HCT116 (cell line): Measurements from ENCODE around the gene TMEM214. TPM values are rescaled to one million over a fixed set of nuclear protein-coding genes. Genes with fewer than 3 reads are reported as not detected.

Source experiments
- ATAC-seq: fragments of 200-7000 bp; cut with Tn5 transposase; 2 replicates; pipeline ENCODE4 v1.9.1; 2020; ENCODE audit warnings: mild to moderate bottlenecking, moderate library complexity
- BruUV-seq: library from RNA; stranded (reverse); fragments of 400-500 nt; replicated peaks from 2 replicates; lab custom pipeline; 2021; lab: Mats Ljungman, UMichigan
- CTCF ChIA-PET: fragments of 300-600 bp; sonication (Branson Sonifier 250); formaldehyde crosslinking; loops from one replicate; lab custom pipeline; 2021; ENCODE audit warnings: antibody characterized with exemption; lab: Charles Lee
- POLR2A ChIA-PET: fragments of 300-600, 350-600 bp; sonication (Branson Sonifier 250); formaldehyde crosslinking; loops from one replicate; lab custom pipeline; 2021; ENCODE audit warnings: antibody characterized with exemption; lab: Charles Lee
- RAD21 ChIA-PET, 2 experiments: fragments of 300-600 bp; sonication (Branson Sonifier 250); formaldehyde crosslinking; loops; one replicate each; lab custom pipeline; 2023; ENCODE audit warnings: low total read pairs in 2 of 2; ENCODE audit not compliant: uncharacterized antibody in 2 of 2, unreplicated experiment in 2 of 2, low non-redundant PET in 1 of 2; lab: Charles Lee
- DNase-seq: peaks from one replicate; pipeline ENCODE4 v3.0.0-alpha.2; 2010; ENCODE audit warnings: low read depth, low spot score
- H2AFZ ChIP-seq: fragments of 200-600 bp; shearing (Covaris generic), sonication (generic); 2 replicates; pipeline ENCODE4 v1.6.1; 2017; ENCODE audit warnings: low read depth, mixed run types, mixed read lengths, antibody characterized with exemption, low read length; ENCODE audit not compliant: poor library complexity, severe bottlenecking
- H3K27ac ChIP-seq: 2 replicates; pipeline ENCODE4 v1.5.1; 2012; ENCODE audit warnings: low read depth, low read length
- H3K27me3 ChIP-seq: fragments of 200-600 bp; sonication (generic); 2 replicates; pipeline ENCODE4 v1.6.1; 2016; ENCODE audit warnings: mixed run types, low read length, mixed read lengths; ENCODE audit not compliant: insufficient read depth
- H3K36me3 ChIP-seq, 2 experiments: fragments of 200-500 bp in 1 of 2; fragments of 200-600 bp in 1 of 2; sonication (Bioruptor generic) in 1 of 2; sonication (generic) in 1 of 2; 2 replicates each; pipeline versions ENCODE4 v1.5.1 to v1.6.1; 2014 to 2016; ENCODE audit warnings: low read length in 2 of 2, inconsistent platforms in 1 of 2, mixed read lengths in 1 of 2, mixed run types in 1 of 2; ENCODE audit not compliant: insufficient read depth in 2 of 2, control insufficient read depth in 1 of 2
- H3K4me1 ChIP-seq, 2 experiments: fragments of 200-600 bp in 1 of 2; sonication (generic) in 1 of 2; 2 replicates each; pipeline versions ENCODE4 v1.5.1 to v1.6.1; 2012 to 2017; ENCODE audit warnings: low read length in 2 of 2, inconsistent platforms in 1 of 2, mild to moderate bottlenecking in 1 of 2, mixed read lengths in 1 of 2, mixed run types in 1 of 2, moderate library complexity in 1 of 2; ENCODE audit not compliant: insufficient read depth in 2 of 2, control insufficient read depth in 1 of 2
- H3K4me2 ChIP-seq: fragments of 200-600 bp; sonication (generic); 2 replicates; pipeline ENCODE4 v1.6.1; 2017; ENCODE audit warnings: mixed run types, low read length, mixed read lengths
- H3K4me3 ChIP-seq, 2 experiments: fragments of 200-600 bp in 1 of 2; sonication (generic) in 1 of 2; replicated peaks in 1 of 2; 2 replicates each; pipeline ENCODE4 v1.5.1; 2011 to 2016; ENCODE audit warnings: low read length in 2 of 2, control low read depth in 1 of 2, low read depth in 1 of 2, mild to moderate bottlenecking in 1 of 2, mixed read lengths in 1 of 2, mixed run types in 1 of 2
- H3K79me2 ChIP-seq: fragments of 200-600 bp; sonication (generic); 2 replicates; pipeline ENCODE4 v1.6.1; 2017; ENCODE audit warnings: mild to moderate bottlenecking, mixed run types, low read length, moderate library complexity, mixed read lengths; ENCODE audit not compliant: insufficient read depth
- H3K9ac ChIP-seq: fragments of 200-600 bp; sonication (generic); 2 replicates; pipeline ENCODE4 v1.6.1; 2016; ENCODE audit warnings: low read length, mixed read lengths
- H3K9me2 ChIP-seq: fragments of 200-600 bp; sonication (generic), shearing (Covaris generic); 2 replicates; pipeline ENCODE4 v1.6.1; 2017; ENCODE audit warnings: mixed run types, mild to moderate bottlenecking, moderate library complexity; ENCODE audit not compliant: insufficient read depth
- H3K9me3 ChIP-seq, 2 experiments: fragments of 200-500 bp in 1 of 2; fragments of 200-600 bp in 1 of 2; sonication (Bioruptor generic) in 1 of 2; sonication (generic) in 1 of 2; 2 replicates each; pipeline ENCODE4 v1.6.1; 2014 to 2017; ENCODE audit warnings: low read length in 2 of 2, mixed read lengths in 2 of 2, inconsistent platforms in 1 of 2, low read depth in 1 of 2, mild to moderate bottlenecking in 1 of 2, mixed run types in 1 of 2, moderate library complexity in 1 of 2; ENCODE audit not compliant: control insufficient read depth in 1 of 2, insufficient read depth in 1 of 2
- H4K20me1 ChIP-seq: fragments of 200-600 bp; sonication (generic), shearing (Covaris generic); 2 replicates; pipeline ENCODE4 v1.6.1; 2017; ENCODE audit warnings: mixed run types, mild to moderate bottlenecking, moderate library complexity; ENCODE audit not compliant: insufficient read depth
- CEBPB ChIP-seq: IDR thresholded peaks from 2 replicates; pipeline ENCODE4 v1.6.1; 2012; ENCODE audit warnings: low read depth
- EGR1 ChIP-seq: IDR thresholded peaks from 2 replicates; pipeline ENCODE4 v1.6.1; 2012; ENCODE audit warnings: low read depth
- ELF1 ChIP-seq: IDR thresholded peaks from 2 replicates; pipeline ENCODE4 v1.6.1; 2012; ENCODE audit warnings: low read depth, borderline replicate concordance
- EZH2 ChIP-seq: fragments of 200-600 bp; sonication (generic); IDR thresholded peaks from 2 replicates; pipeline ENCODE4 v1.6.1; 2017; ENCODE audit warnings: antibody characterized with exemption, mixed run types
- EZH2phosphoT487 ChIP-seq: fragments of 200-600 bp; IDR thresholded peaks from 2 replicates; pipeline ENCODE4 v1.6.1; 2018; ENCODE audit warnings: antibody characterized with exemption, borderline replicate concordance
- FOSL1 ChIP-seq: IDR thresholded peaks from 2 replicates; pipeline ENCODE4 v1.6.1; 2012; ENCODE audit warnings: low read depth
- JUND ChIP-seq: IDR thresholded peaks from 2 replicates; pipeline ENCODE4 v1.6.1; 2012
- POLR2A ChIP-seq: IDR thresholded peaks from 2 replicates; pipeline ENCODE4 v1.7.0; 2011; ENCODE audit warnings: borderline replicate concordance; ENCODE audit not compliant: insufficient read depth, insufficient read length; ENCODE audit errors: extremely low read depth
- POLR2AphosphoS5 ChIP-seq: IDR thresholded peaks from 2 replicates; pipeline ENCODE4 v1.6.1; 2011; ENCODE audit warnings: mild to moderate bottlenecking, low read depth, low read length, moderate library complexity
- RAD21 ChIP-seq: IDR thresholded peaks from 2 replicates; pipeline ENCODE4 v1.6.1; 2012; ENCODE audit warnings: low read depth, mild to moderate bottlenecking
- SIN3A ChIP-seq: IDR thresholded peaks from 2 replicates; pipeline ENCODE4 v1.6.1; 2012; ENCODE audit warnings: low read depth
- SP1 ChIP-seq: IDR thresholded peaks from 2 replicates; pipeline ENCODE4 v1.6.1; 2012; ENCODE audit warnings: low read depth
- SRF ChIP-seq: IDR thresholded peaks from 2 replicates; pipeline ENCODE4 v1.6.1; 2012; ENCODE audit warnings: low read depth
- TCF7L2 ChIP-seq: IDR thresholded peaks from 2 replicates; pipeline ENCODE4 v1.7.0; 2011; ENCODE audit warnings: borderline replicate concordance, inconsistent platforms; ENCODE audit not compliant: insufficient read depth, insufficient read length; ENCODE audit errors: extremely low read depth
- YY1 ChIP-seq: IDR thresholded peaks from 2 replicates; pipeline ENCODE4 v1.6.1; 2011; ENCODE audit warnings: low read length, low read depth, moderate library complexity, mild to moderate bottlenecking; ENCODE audit not compliant: insufficient replicate concordance; ENCODE audit errors: extremely low read depth
- intact Hi-C: fragments of 100-400 bp; cut with micrococcal nuclease; formaldehyde crosslinking; loops from 2 replicates; pipeline ENCODE4 v1.10.0; 2022
- total RNA-seq: library from RNA; stranded (reverse); gene quantifications from one replicate; pipeline ENCODE4 v1.2.1, GENCODE V29; 2021; ENCODE audit not compliant: unreplicated experiment
- TF ChIP-seq, protein P1 (sequence below), 3 experiments: fragments of 200-600 bp in 1 of 3; sonication (generic) in 1 of 3; IDR thresholded peaks in 2 of 3; conservative IDR thresholded peaks in 1 of 3; 2 replicates each; pipeline ENCODE4 v1.5.1; 2012 to 2017; ENCODE audit warnings: low read depth in 2 of 3, low read length in 2 of 3, antibody characterized with exemption in 1 of 3, borderline replicate concordance in 1 of 3, control low read depth in 1 of 3, mild to moderate bottlenecking in 1 of 3, mixed read lengths in 1 of 3, mixed run types in 1 of 3, moderate library complexity in 1 of 3; ENCODE audit not compliant: insufficient read depth in 1 of 3
- TF ChIP-seq, protein P2 (sequence below): IDR thresholded peaks from 2 replicates; pipeline ENCODE4 v1.6.1; 2012
- TF ChIP-seq, protein P3 (sequence below): IDR thresholded peaks from 2 replicates; pipeline ENCODE4 v1.6.1; 2011; ENCODE audit warnings: mild to moderate bottlenecking, low read length, moderate library complexity; ENCODE audit not compliant: insufficient replicate concordance; ENCODE audit errors: extremely low read depth

Gene TMEM214
- total RNA-seq, 1 experiment from 2014 or later = 69.8 TPM

DNA sequence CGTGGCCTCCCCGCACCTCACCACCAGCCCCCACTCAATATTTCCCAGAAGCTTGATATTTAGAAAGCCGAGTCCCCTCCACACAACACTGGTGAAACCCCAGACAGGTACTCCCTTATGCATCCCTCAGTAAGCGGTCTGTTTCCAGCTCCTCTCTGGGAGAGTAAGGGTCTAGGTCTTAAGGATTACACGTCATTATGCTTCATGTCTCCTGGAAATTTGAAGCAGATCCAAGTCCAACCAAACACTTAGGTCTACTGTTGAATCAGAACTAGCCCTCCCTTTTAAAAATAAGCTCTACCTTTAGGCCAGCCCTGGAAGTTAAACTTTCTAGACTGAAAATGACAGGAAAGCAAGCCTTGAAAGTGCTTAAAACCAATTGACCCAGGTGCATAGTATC is 40.2 kb downstream of the TMEM214 start:
- Histone ChIP-seq H3K9ac (no peak overlapping the region), H3K27ac (no peak overlapping the region), H3K9me2 (no peaks in the 10 kb centered on the region), H3K4me3 (no peak overlapping the region), H3K4me1 (peaks cover 7 to 18% of the 10 kb centered on the region in 2 experiments), H3K36me3 (peaks cover 9 to 16% of the 10 kb centered on the region in 2 experiments; a peak in 2 of 4 replicates), H3K4me2 (no peak overlapping the region), H3K9me3 (no peaks in the 10 kb centered on the region), H2AFZ (no peak overlapping the region), H3K79me2 (peaks cover 32% of the 10 kb centered on the region), H3K27me3 (no peaks in the 10 kb centered on the region), H4K20me1 (no peaks in the 10 kb centered on the region)
- ChIA-PET POLR2A (no interaction called here), RAD21 (no interaction called here), CTCF (interaction anchor here (1.2 kb wide), 1 partner anchor 8 kb away, joined by 6 read pairs; no protein-coding TSS in a partner anchor)
- ATAC-seq (no peak), DNase-seq (no peak)
- TF ChIP-seq CEBPB (no peak), YY1 (no peak), RAD21 (no peak), EZH2phosphoT487 (no peak), POLR2AphosphoS5 (no peak), SIN3A (no peak), EGR1 (no peak), SRF (no peak), POLR2A (no peak), TCF7L2 (no peak), FOSL1 (no peak), SP1 (no peak), ELF1 (no peak), JUND (no peak), EZH2 (no peak)
- TF ChIP-seq, protein P1, sequence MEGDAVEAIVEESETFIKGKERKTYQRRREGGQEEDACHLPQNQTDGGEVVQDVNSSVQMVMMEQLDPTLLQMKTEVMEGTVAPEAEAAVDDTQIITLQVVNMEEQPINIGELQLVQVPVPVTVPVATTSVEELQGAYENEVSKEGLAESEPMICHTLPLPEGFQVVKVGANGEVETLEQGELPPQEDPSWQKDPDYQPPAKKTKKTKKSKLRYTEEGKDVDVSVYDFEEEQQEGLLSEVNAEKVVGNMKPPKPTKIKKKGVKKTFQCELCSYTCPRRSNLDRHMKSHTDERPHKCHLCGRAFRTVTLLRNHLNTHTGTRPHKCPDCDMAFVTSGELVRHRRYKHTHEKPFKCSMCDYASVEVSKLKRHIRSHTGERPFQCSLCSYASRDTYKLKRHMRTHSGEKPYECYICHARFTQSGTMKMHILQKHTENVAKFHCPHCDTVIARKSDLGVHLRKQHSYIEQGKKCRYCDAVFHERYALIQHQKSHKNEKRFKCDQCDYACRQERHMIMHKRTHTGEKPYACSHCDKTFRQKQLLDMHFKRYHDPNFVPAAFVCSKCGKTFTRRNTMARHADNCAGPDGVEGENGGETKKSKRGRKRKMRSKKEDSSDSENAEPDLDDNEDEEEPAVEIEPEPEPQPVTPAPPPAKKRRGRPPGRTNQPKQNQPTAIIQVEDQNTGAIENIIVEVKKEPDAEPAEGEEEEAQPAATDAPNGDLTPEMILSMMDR (IDR thresholded peaks at IDR 0.05 in 2 of 3, conservative IDR thresholded peaks at IDR 0.05 in 1 of 3; ENCODE audit: borderline replicate concordance in 1 of 3, insufficient read depth in 1 of 3, low read depth in 2 of 3, low read length in 2 of 3) = no peak
- TF ChIP-seq, protein P2, sequence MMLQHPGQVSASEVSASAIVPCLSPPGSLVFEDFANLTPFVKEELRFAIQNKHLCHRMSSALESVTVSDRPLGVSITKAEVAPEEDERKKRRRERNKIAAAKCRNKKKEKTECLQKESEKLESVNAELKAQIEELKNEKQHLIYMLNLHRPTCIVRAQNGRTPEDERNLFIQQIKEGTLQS = no peak
- TF ChIP-seq, protein P3, sequence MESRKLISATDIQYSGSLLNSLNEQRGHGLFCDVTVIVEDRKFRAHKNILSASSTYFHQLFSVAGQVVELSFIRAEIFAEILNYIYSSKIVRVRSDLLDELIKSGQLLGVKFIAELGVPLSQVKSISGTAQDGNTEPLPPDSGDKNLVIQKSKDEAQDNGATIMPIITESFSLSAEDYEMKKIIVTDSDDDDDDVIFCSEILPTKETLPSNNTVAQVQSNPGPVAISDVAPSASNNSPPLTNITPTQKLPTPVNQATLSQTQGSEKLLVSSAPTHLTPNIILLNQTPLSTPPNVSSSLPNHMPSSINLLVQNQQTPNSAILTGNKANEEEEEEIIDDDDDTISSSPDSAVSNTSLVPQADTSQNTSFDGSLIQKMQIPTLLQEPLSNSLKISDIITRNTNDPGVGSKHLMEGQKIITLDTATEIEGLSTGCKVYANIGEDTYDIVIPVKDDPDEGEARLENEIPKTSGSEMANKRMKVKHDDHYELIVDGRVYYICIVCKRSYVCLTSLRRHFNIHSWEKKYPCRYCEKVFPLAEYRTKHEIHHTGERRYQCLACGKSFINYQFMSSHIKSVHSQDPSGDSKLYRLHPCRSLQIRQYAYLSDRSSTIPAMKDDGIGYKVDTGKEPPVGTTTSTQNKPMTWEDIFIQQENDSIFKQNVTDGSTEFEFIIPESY = no peak
- intact Hi-C loops = no loop called here
- BruUV-seq = no TSS peak
